Activated T-cell treated with anti-CD3 and anti-CD28 coated beads, Interleukin-2, amount 50 U/mL, for 24 hours (primary cell): ENCODE results near the gene METTL16.
"Not testable (repeated sequence)": the region's sequence is repeated elsewhere in the genome, so short reads cannot be mapped to it uniquely, and the experiment has no call there.

Source experiments
- DNase-seq: peaks from one replicate; pipeline ENCODE4 v3.0.0-alpha.2; 2020
- H3K27ac Mint-ChIP-seq: 2 replicates; pipeline ENCODE4 v1.8.0; 2020; ENCODE audit warnings: mild to moderate bottlenecking, mixed read lengths
- H3K27me3 Mint-ChIP-seq: 2 replicates; pipeline ENCODE4 v1.8.0; 2020; ENCODE audit warnings: mixed read lengths
- H3K36me3 Mint-ChIP-seq: 2 replicates; pipeline ENCODE4 v1.8.0; 2020; ENCODE audit warnings: low read depth, mixed read lengths
- H3K4me1 Mint-ChIP-seq: 2 replicates; pipeline ENCODE4 v1.8.0; 2020; ENCODE audit warnings: low read depth, mixed read lengths
- H3K4me3 Mint-ChIP-seq: 2 replicates; pipeline ENCODE4 v1.8.0; 2020; ENCODE audit warnings: mild to moderate bottlenecking, moderate library complexity, mixed read lengths
- H3K9me3 Mint-ChIP-seq: 2 replicates; pipeline ENCODE4 v1.8.0; 2020; ENCODE audit warnings: mixed read lengths

The METTL16 gene

GRCh38 chr17:2521775-2522410 is 10.2 kb upstream of the METTL16 start:
- not testable (repeated sequence) for H3K27me3 Mint-ChIP-seq, DNase-seq, H3K4me3 Mint-ChIP-seq, H3K4me1 Mint-ChIP-seq, H3K36me3 Mint-ChIP-seq, H3K27ac Mint-ChIP-seq, H3K9me3 Mint-ChIP-seq

GRCh38 chr17:2521257-2521656 is 9.6 kb upstream of the METTL16 start:
- Mint-ChIP-seq H3K27ac (no peak overlapping the region), H3K4me1 (no peaks in the 10 kb centered on the region), H3K36me3 (no peaks in the 10 kb centered on the region), H3K27me3 (no peaks in the 10 kb centered on the region), H3K4me3 (no peak overlapping the region), H3K9me3 (no peaks in the 10 kb centered on the region)
- DNase-seq: no peak

- Mint-ChIP-seq H3K4me3 (no peak overlapping the region), H3K9me3 (no peaks in the 10 kb centered on the region), H3K4me1 (peaks cover 5% of the 10 kb centered on the region), H3K27ac (no peak overlapping the region), H3K36me3 (no peaks in the 10 kb centered on the region), H3K27me3 (no peaks in the 10 kb centered on the region)
- DNase-seq: no peak
These were observed 5.9 kb upstream of the METTL16 start for GRCh38 chr17:2517539-2517938.

GRCh38 chr17:2511138-2511461 is 588 bp downstream of the METTL16 start:
- Mint-ChIP-seq H3K27me3 (no peaks in the 10 kb centered on the region), H3K4me3 (no peak overlapping the region), H3K9me3 (no peaks in the 10 kb centered on the region), H3K27ac (no peak overlapping the region), H3K4me1 (peaks cover 20% of the 10 kb centered on the region), H3K36me3 (peaks cover 18% of the 10 kb centered on the region)
- no peak for DNase-seq

GRCh38 chr17:2510559-2510958 is 1.1 kb downstream of the METTL16 start:
- peaks cover 25% of the 10 kb centered on the region for H3K4me1 Mint-ChIP-seq
- H3K4me3 Mint-ChIP-seq: no peak overlapping the region
- H3K9me3 Mint-ChIP-seq: no peaks in the 10 kb centered on the region
- peaks cover 22% of the 10 kb centered on the region for H3K36me3 Mint-ChIP-seq
- no peak overlapping the region for H3K27ac Mint-ChIP-seq
- DNase-seq: no peak
- H3K27me3 Mint-ChIP-seq: no peaks in the 10 kb centered on the region

GRCh38 chr17:2508035-2508434 is 3.7 kb downstream of the METTL16 start:
- H3K36me3 Mint-ChIP-seq: peaks cover 38% of the 10 kb centered on the region
- peaks cover 33% of the 10 kb centered on the region for H3K4me1 Mint-ChIP-seq
- peak overlapping the region; percentile 26 for H3K27ac Mint-ChIP-seq

GRCh38 chr17:2507015-2507414 is 4.7 kb downstream of the METTL16 start:
- H3K27ac Mint-ChIP-seq, H3K9me3 Mint-ChIP-seq, DNase-seq, H3K4me3 Mint-ChIP-seq, H3K27me3 Mint-ChIP-seq: not testable (repeated sequence)
- Mint-ChIP-seq H3K4me1 (peaks cover 37% of the 10 kb centered on the region), H3K36me3 (peaks cover 48% of the 10 kb centered on the region)

More at GRCh38 chr17:2508035-2508434, 3.7 kb downstream of the METTL16 start:
- Mint-ChIP-seq H3K27me3 (no peaks in the 10 kb centered on the region), H3K9me3 (no peaks in the 10 kb centered on the region), H3K4me3 (no peak overlapping the region)
- no peak for DNase-seq

- no peaks in the 10 kb centered on the region for H3K27me3 Mint-ChIP-seq
- H3K36me3 Mint-ChIP-seq: peaks cover 71% of the 10 kb centered on the region
- H3K9me3 Mint-ChIP-seq: no peaks in the 10 kb centered on the region
- H3K4me1 Mint-ChIP-seq: peaks cover 36% of the 10 kb centered on the region
- no peak for DNase-seq
- H3K4me3 Mint-ChIP-seq: no peak overlapping the region
- no peak overlapping the region for H3K27ac Mint-ChIP-seq
These were observed 8.1 kb downstream of the METTL16 start for GRCh38 chr17:2503627-2504026.

- no peak for DNase-seq
- no peak overlapping the region for H3K4me3 Mint-ChIP-seq
- peaks cover 71% of the 10 kb centered on the region for H3K36me3 Mint-ChIP-seq
- no peaks in the 10 kb centered on the region for H3K27me3 Mint-ChIP-seq
- H3K27ac Mint-ChIP-seq: no peak overlapping the region
- peaks cover 30% of the 10 kb centered on the region for H3K4me1 Mint-ChIP-seq
- H3K9me3 Mint-ChIP-seq: no peaks in the 10 kb centered on the region
These were observed 8.7 kb downstream of the METTL16 start for GRCh38 chr17:2502871-2503580.

GRCh38 chr17:2500446-2500845 is 11.2 kb downstream of the METTL16 start:
- no peak overlapping the region for H3K4me3 Mint-ChIP-seq
- no peaks in the 10 kb centered on the region for H3K9me3 Mint-ChIP-seq
- H3K27ac Mint-ChIP-seq: no peak overlapping the region
- no peak for DNase-seq
- H3K36me3 Mint-ChIP-seq: peaks cover 81% of the 10 kb centered on the region
- H3K27me3 Mint-ChIP-seq: no peaks in the 10 kb centered on the region
- peaks cover 26% of the 10 kb centered on the region for H3K4me1 Mint-ChIP-seq

- H3K27me3 Mint-ChIP-seq, H3K9me3 Mint-ChIP-seq, H3K27ac Mint-ChIP-seq, H3K4me3 Mint-ChIP-seq, DNase-seq: not testable (repeated sequence)
- H3K4me1 Mint-ChIP-seq: peaks cover 38% of the 10 kb centered on the region
- peaks cover 46% of the 10 kb centered on the region for H3K36me3 Mint-ChIP-seq
These were observed 22.4 kb downstream of the METTL16 start for GRCh38 chr17:2489286-2489685.

- Mint-ChIP-seq H3K9me3 (no peaks in the 10 kb centered on the region), H3K27ac (no peak overlapping the region), H3K27me3 (no peaks in the 10 kb centered on the region), H3K4me1 (peaks cover 57% of the 10 kb centered on the region), H3K36me3 (peaks cover 32% of the 10 kb centered on the region), H3K4me3 (no peak overlapping the region)
- no peak for DNase-seq
These were observed 24.4 kb downstream of the METTL16 start for GRCh38 chr17:2487306-2487705.

- H3K27me3 Mint-ChIP-seq, H3K27ac Mint-ChIP-seq, DNase-seq, H3K4me3 Mint-ChIP-seq, H3K9me3 Mint-ChIP-seq: not testable (repeated sequence)
- H3K36me3 Mint-ChIP-seq: peaks cover 30% of the 10 kb centered on the region
- H3K4me1 Mint-ChIP-seq: peaks cover 61% of the 10 kb centered on the region
These were observed 25.0 kb downstream of the METTL16 start for GRCh38 chr17:2486709-2487108.

GRCh38 chr17:2485970-2486369 is 25.7 kb downstream of the METTL16 start:
- no peak overlapping the region for H3K4me3 Mint-ChIP-seq
- H3K27ac Mint-ChIP-seq: peak overlapping the region; percentile 15
- H3K9me3 Mint-ChIP-seq: no peaks in the 10 kb centered on the region
- peaks cover 59% of the 10 kb centered on the region for H3K4me1 Mint-ChIP-seq
- H3K36me3 Mint-ChIP-seq: peaks cover 26% of the 10 kb centered on the region
- no peaks in the 10 kb centered on the region for H3K27me3 Mint-ChIP-seq
- DNase-seq: no peak

GRCh38 chr17:2485543-2485942 is 26.1 kb downstream of the METTL16 start:
- DNase-seq: no peak
- Mint-ChIP-seq H3K9me3 (no peaks in the 10 kb centered on the region), H3K4me3 (no peak overlapping the region), H3K36me3 (peaks cover 25% of the 10 kb centered on the region), H3K27ac (no peak overlapping the region), H3K27me3 (no peaks in the 10 kb centered on the region), H3K4me1 (peaks cover 57% of the 10 kb centered on the region)
